PC-9 (cell line): ENCODE measurements around the gene HMG20A.

Experiments used
- EZH2 ChIP-seq: fragments of 200-600 bp; sonication (generic); IDR thresholded peaks from 2 replicates; pipeline ENCODE4 v1.8.0; 2017; ENCODE audit warnings: antibody characterized with exemption, low read depth
- TF ChIP-seq, protein P1 (sequence below): fragments of 200-600 bp; sonication (generic); conservative IDR thresholded peaks from 2 replicates; pipeline ENCODE4 v1.6.1; 2017; ENCODE audit warnings: mixed run types, antibody characterized with exemption, mild to moderate bottlenecking, moderate library complexity

DNA sequence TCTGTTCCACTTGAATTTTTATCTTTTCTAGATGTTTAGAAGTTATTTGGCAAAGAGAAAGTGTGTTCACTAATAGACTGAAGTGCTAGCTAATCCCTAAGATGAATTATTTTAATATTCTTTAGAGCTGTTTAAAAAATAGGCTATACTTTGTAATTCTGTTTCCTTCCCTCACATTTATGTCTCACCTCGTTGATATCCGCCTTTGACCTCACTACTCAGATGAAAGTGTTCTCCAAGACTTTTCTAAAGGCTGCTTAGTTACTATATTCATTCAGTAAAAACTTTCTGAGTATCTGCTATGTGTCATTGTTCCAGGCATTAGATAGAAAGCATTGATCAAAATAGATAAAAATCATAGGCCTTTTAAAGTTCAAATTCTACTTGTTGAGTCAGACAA is 38.3 kb downstream of the HMG20A start:
- no peak for TF ChIP-seq EZH2
- TF ChIP-seq, protein P1, sequence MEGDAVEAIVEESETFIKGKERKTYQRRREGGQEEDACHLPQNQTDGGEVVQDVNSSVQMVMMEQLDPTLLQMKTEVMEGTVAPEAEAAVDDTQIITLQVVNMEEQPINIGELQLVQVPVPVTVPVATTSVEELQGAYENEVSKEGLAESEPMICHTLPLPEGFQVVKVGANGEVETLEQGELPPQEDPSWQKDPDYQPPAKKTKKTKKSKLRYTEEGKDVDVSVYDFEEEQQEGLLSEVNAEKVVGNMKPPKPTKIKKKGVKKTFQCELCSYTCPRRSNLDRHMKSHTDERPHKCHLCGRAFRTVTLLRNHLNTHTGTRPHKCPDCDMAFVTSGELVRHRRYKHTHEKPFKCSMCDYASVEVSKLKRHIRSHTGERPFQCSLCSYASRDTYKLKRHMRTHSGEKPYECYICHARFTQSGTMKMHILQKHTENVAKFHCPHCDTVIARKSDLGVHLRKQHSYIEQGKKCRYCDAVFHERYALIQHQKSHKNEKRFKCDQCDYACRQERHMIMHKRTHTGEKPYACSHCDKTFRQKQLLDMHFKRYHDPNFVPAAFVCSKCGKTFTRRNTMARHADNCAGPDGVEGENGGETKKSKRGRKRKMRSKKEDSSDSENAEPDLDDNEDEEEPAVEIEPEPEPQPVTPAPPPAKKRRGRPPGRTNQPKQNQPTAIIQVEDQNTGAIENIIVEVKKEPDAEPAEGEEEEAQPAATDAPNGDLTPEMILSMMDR: no peak
